NB4 (cell line): ENCODE results near the gene RSU1.

Experiments
- POLR2A ChIP-seq: IDR thresholded peaks from 2 replicates; pipeline ENCODE4 v1.6.1; 2011; ENCODE audit warnings: mild to moderate bottlenecking; ENCODE audit not compliant: insufficient read length; ENCODE audit errors: extremely low read depth
- TF ChIP-seq, protein P1 (sequence below): IDR thresholded peaks from one replicate; pipeline ENCODE4 v1.5.1; 2012; ENCODE audit warnings: low read depth, low read length

DNA sequence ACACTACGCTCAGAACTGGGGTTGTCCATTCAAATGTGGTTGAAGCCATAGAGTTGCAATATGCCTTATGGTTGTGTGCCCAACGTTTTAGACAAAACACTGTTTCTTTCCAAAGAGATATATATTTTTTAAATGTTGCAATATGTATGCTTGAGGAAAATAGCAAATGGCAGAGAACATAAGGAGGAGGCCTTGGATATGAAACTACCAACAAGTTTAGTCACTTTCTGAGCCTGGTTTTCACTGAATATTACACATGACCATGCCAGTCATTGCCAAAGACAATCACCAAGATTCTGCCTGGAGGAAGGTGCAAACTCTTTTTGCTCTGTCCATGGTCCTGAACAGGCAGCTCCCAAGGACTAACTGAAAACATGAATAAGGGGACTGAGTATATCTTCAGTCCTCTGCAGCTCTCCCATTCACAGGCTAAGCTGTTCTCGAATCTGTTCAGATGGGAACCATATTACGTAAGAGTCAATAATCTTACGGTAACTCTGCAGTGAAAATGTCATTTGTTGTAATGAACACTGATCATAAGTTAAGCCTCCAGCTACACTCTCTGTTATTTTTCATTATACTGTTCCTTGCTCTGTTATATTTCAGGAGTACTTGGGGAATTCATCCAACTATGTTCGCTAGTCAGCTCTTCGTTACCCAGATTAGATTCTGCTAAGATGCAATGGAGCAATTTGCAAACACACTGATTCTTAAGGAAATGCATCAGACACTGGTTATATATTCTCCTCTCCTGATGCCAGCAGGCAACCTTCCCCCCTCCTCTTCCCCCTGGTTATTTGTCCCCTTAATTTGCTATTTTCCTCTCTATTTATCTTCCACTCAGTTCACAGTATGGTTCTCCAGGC, 204.9 kb downstream of the RSU1 start:
- TF ChIP-seq, protein P1, sequence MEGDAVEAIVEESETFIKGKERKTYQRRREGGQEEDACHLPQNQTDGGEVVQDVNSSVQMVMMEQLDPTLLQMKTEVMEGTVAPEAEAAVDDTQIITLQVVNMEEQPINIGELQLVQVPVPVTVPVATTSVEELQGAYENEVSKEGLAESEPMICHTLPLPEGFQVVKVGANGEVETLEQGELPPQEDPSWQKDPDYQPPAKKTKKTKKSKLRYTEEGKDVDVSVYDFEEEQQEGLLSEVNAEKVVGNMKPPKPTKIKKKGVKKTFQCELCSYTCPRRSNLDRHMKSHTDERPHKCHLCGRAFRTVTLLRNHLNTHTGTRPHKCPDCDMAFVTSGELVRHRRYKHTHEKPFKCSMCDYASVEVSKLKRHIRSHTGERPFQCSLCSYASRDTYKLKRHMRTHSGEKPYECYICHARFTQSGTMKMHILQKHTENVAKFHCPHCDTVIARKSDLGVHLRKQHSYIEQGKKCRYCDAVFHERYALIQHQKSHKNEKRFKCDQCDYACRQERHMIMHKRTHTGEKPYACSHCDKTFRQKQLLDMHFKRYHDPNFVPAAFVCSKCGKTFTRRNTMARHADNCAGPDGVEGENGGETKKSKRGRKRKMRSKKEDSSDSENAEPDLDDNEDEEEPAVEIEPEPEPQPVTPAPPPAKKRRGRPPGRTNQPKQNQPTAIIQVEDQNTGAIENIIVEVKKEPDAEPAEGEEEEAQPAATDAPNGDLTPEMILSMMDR = no peak
- TF ChIP-seq POLR2A = no peak
